ACC112 (cell line): Measurements from ENCODE around the gene IST1.

Source experiments
- H2AFZ ChIP-seq: fragments of 200-600 bp; sonication (generic); one replicate; pipeline ENCODE4 v1.6.0; 2017; ENCODE audit warnings: antibody characterized with exemption, low read length; ENCODE audit not compliant: unreplicated experiment
- H3K27ac ChIP-seq: fragments of 200-600 bp; sonication (generic); 2 replicates; pipeline ENCODE4 v1.5.1; 2014; ENCODE audit warnings: low read depth, mild to moderate bottlenecking, antibody characterized with exemption, low read length, moderate library complexity
- H3K27me3 ChIP-seq: fragments of 200-600 bp; sonication (generic); 2 replicates; pipeline ENCODE4 v1.6.1; 2014; ENCODE audit warnings: mild to moderate bottlenecking, antibody characterized with exemption, low read length, moderate library complexity, mixed read lengths; ENCODE audit not compliant: insufficient read depth
- H3K36me3 ChIP-seq: fragments of 200-600 bp; sonication (generic); 2 replicates; pipeline ENCODE4 v1.6.1; 2016; ENCODE audit warnings: mild to moderate bottlenecking, antibody characterized with exemption, low read length, moderate library complexity, mixed read lengths; ENCODE audit not compliant: insufficient read depth
- H3K4me1 ChIP-seq: fragments of 200-600 bp; sonication (generic); one replicate; pipeline ENCODE4 v1.6.1; 2016; ENCODE audit warnings: low read length, mixed read lengths; ENCODE audit not compliant: insufficient read depth, unreplicated experiment, control insufficient read depth
- H3K4me3 ChIP-seq: fragments of 200-600 bp; sonication (generic); 2 replicates; pipeline ENCODE4 v1.5.1; 2014; ENCODE audit warnings: mild to moderate bottlenecking, low read depth, low read length
- H3K79me2 ChIP-seq: fragments of 200-600 bp; sonication (generic); one replicate; pipeline ENCODE4 v1.6.0; 2016; ENCODE audit warnings: low read length; ENCODE audit not compliant: control insufficient read depth, unreplicated experiment, insufficient read depth

Gene IST1

DNA sequence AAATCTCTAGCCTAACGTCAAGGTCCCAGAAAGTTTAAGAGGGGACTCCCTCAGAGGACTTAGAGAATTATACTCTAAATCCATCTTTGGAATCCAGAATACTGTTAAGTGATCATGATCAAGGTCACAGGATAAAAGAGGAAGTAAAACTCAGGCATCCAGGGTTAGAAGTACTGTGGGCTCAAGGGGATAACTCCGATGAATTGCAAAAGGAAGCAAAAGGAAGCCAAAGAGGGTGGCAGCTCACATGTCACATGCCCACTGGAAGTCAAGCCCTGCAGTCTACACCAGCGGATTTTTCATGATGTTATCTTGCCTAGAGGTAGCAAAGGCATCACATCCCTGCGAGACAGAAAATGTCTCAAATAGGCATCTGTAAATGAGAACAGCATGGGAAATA, 15.2 kb upstream of the IST1 start:
- Histone ChIP-seq H3K79me2 (no peaks in the 10 kb centered on the region), H3K27me3 (no peaks in the 10 kb centered on the region), H3K4me1 (no peaks in the 10 kb centered on the region), H3K36me3 (peaks cover 3% of the 10 kb centered on the region; the same call in 1 of the 2 replicates), H3K27ac (no peak overlapping the region), H2AFZ (no peak overlapping the region), H3K4me3 (no peak overlapping the region)

DNA sequence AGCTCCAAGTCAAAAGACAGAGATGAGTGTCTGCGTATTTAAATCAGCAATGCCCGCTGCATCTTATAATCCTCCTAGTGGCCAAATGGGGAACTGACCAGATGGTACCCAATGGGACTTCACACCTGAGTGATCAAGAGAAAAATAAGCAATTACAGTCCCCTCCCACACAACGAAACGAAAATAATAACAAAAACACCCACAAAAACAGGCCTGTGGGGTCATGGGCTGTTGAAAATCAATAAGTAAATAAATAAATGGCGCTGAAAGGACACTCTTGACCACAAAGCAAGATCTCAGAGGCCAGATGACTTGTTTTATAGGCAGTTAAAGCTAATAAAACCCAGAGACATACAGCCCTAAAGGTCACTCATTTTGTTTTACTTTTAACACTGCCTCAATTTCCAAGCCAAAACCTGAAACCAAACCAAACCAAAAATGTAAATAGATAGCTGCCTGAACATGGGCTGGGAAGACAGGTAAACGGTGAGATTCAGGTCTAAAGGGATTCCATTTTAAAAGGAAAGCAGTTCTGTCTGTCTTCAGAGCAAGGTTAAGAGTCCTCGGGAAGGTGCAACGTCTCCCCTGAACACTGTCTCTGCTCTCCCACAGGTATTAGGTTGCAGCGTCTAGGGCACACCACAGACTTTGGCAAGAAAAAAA, 12.7 kb upstream of the IST1 start:
- no peaks in the 10 kb centered on the region for H3K27me3 ChIP-seq
- H3K27ac ChIP-seq: no peak overlapping the region
- H3K36me3 ChIP-seq: peaks cover 3% of the 10 kb centered on the region; the same call in 1 of the 2 replicates
- no peak overlapping the region for H2AFZ ChIP-seq
- peaks cover 2% of the 10 kb centered on the region for H3K4me1 ChIP-seq
- no peaks in the 10 kb centered on the region for H3K79me2 ChIP-seq
- H3K4me3 ChIP-seq: peak overlapping the region; percentile 95

- Histone ChIP-seq H3K27ac (no peak overlapping the region), H2AFZ (peak overlapping the region; percentile 91), H3K4me1 (peaks cover 2% of the 10 kb centered on the region), H3K4me3 (peak overlapping the region; percentile 95), H3K79me2 (no peaks in the 10 kb centered on the region), H3K27me3 (no peaks in the 10 kb centered on the region), H3K36me3 (peaks cover 3% of the 10 kb centered on the region; the same call in 1 of the 2 replicates)
Measured at GRCh38 chr16:71883168-71883848, 12.0 kb upstream of the IST1 start.

- Histone ChIP-seq H3K79me2 (no peaks in the 10 kb centered on the region), H3K27ac (no peak within 1 kb of the TSS), H3K4me3 (peak within 1 kb of the TSS; percentile 95), H3K4me1 (peaks cover 2% of the 10 kb centered on the region), H3K36me3 (no peaks in the 10 kb centered on the region), H2AFZ (peak within 1 kb of the TSS; percentile 91), H3K27me3 (no peaks in the 10 kb centered on the region)
Measured at GRCh38 chr16:71883849-71884638, 11.3 kb upstream of the IST1 start, which contains the start of gene ZNF821. Gene ZNF821 (minus strand): TSS chr16:71884182. CDS start chr16:71879946, 4,236 bp downstream.

GRCh38 chr16:71885261-71885650, 10.1 kb upstream of the IST1 start:
- Histone ChIP-seq H3K27me3 (no peaks in the 10 kb centered on the region), H3K27ac (no peak overlapping the region), H2AFZ (no peak overlapping the region), H3K4me3 (no peak overlapping the region), H3K4me1 (peaks cover 2% of the 10 kb centered on the region), H3K36me3 (no peaks in the 10 kb centered on the region), H3K79me2 (no peaks in the 10 kb centered on the region)

DNA sequence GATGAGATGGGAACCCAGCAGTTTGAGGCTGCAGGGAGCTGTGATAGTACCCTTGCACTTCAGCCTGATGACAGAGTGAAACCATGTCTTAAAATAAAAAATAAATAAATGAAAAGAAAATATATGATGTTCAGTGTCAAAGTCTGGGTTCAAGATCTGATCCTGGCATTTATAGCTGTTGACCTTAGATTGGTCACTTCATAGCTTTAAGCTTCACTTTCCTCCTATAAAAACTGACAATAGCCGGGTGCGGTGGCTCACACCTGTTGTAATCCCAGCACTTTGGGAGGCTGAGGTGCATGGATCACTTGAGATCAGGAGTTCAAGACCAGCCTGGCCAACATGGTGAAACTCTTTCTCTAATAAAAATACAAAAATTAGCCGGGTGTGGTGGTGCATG, 6.2 kb upstream of the IST1 start:
- Histone ChIP-seq H3K27me3 (no peaks in the 10 kb centered on the region), H3K27ac (no peak overlapping the region), H3K4me1 (peaks cover 2% of the 10 kb centered on the region), H3K4me3 (no peak overlapping the region), H3K79me2 (no peaks in the 10 kb centered on the region), H3K36me3 (no peaks in the 10 kb centered on the region), H2AFZ (no peak overlapping the region)

GRCh38 chr16:71893888-71894228, 1.5 kb upstream of the IST1 start:
- Histone ChIP-seq H3K27ac (peak overlapping the region; percentile 84), H3K4me3 (peak overlapping the region; percentile 87), H3K79me2 (peaks cover 35% of the 10 kb centered on the region), H2AFZ (peak overlapping the region; percentile 85), H3K27me3 (no peaks in the 10 kb centered on the region), H3K36me3 (no peaks in the 10 kb centered on the region), H3K4me1 (peaks cover 9% of the 10 kb centered on the region)

DNA sequence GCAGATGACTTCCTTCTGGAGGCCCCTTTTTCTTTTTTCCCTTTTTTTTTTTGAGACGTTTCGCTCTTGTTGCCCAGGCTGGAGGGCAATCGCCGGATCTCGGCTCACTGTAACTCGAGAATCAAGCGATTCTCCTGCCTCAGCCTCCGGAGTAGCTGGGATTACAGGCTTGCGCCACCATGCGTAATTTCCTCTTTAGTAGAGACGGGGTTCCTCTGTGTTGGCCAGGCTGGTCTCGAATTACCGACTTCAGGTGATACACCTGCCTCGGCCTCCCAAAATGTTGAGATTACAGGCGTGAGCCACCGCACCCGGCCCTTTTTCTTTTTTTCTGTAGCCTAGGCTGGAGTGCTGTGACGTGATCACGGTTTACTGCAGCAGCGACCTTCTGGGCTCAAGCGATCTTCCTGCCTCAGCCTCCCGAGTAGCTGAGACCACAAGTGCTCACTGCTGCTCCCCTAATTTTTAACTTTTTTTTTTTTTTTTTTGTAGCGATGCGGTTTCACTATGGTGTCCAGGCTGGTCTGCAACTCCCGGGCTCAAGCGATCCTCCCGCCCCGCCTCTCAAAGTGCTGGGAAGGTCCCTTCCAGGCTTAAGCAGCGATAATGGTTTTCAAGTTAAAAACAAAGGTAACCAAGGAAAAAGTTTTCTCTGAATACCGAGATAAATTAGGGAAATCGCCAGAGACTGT, 956 bp upstream of the IST1 start:
- Histone ChIP-seq H3K27me3 (no peaks in the 10 kb centered on the region), H3K79me2 (peaks cover 40% of the 10 kb centered on the region), H2AFZ (peak overlapping the region; percentile 85), H3K4me1 (peaks cover 9% of the 10 kb centered on the region), H3K4me3 (peak overlapping the region; percentile 87), H3K36me3 (no peaks in the 10 kb centered on the region), H3K27ac (peak overlapping the region; percentile 84)

GRCh38 chr16:71895679-71896365, 491 bp downstream of the IST1 start:
- H3K27me3 ChIP-seq: no peaks in the 10 kb centered on the region
- peak overlapping the region; percentile 82 for H2AFZ ChIP-seq
- H3K79me2 ChIP-seq: peaks cover 54% of the 10 kb centered on the region
- H3K27ac ChIP-seq: peak overlapping the region; percentile 84
- no peaks in the 10 kb centered on the region for H3K36me3 ChIP-seq
- H3K4me1 ChIP-seq: peaks cover 12% of the 10 kb centered on the region
- H3K4me3 ChIP-seq: peak overlapping the region; percentile 87
